Prostate gland (tissue), 2 donors: Measurements from ENCODE around the gene CPZ.

Source experiments
- POLR2AphosphoS5 ChIP-seq: sonication (generic); formaldehyde crosslinking; IDR thresholded peaks from one replicate; pipeline ENCODE4 v1.6.1; 2017; ENCODE audit warnings: antibody characterized with exemption
- TF ChIP-seq, protein P1 (sequence below), 4 experiments: fragments of 200-600 bp in 2 of 4; fragments of 450-650 bp in 2 of 4; sonication (generic) in 2 of 4; IDR thresholded peaks; 1 replicate in 3 of 4; 2 replicates in 1 of 4; pipeline ENCODE4 v1.5.1; 2016 to 2019; ENCODE audit warnings: antibody characterized with exemption in 4 of 4, mild to moderate bottlenecking in 2 of 4, moderate library complexity in 2 of 4

DNA sequence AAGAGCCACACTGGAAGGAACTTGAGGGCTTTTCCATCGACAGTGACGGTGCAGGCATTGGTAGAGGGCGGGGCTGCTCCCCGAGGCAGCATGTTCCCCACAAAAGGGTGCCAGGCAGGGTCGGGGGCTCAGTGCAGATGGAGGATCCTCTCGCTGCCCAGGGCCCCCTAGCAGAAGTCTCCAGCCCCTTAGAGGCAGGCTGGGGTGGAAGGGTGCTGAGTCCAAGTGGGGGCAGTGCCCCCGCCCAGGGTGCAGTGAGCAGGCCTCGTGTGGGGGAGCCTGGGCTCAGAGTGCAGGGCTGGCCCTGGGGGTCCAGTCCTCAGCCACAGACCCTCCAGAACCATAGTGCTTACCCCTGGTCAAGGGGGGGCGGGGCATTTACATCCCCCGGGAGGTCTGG lies 9.0 kb downstream of the CPZ start:
- no peak for TF ChIP-seq POLR2AphosphoS5
- TF ChIP-seq, protein P1, sequence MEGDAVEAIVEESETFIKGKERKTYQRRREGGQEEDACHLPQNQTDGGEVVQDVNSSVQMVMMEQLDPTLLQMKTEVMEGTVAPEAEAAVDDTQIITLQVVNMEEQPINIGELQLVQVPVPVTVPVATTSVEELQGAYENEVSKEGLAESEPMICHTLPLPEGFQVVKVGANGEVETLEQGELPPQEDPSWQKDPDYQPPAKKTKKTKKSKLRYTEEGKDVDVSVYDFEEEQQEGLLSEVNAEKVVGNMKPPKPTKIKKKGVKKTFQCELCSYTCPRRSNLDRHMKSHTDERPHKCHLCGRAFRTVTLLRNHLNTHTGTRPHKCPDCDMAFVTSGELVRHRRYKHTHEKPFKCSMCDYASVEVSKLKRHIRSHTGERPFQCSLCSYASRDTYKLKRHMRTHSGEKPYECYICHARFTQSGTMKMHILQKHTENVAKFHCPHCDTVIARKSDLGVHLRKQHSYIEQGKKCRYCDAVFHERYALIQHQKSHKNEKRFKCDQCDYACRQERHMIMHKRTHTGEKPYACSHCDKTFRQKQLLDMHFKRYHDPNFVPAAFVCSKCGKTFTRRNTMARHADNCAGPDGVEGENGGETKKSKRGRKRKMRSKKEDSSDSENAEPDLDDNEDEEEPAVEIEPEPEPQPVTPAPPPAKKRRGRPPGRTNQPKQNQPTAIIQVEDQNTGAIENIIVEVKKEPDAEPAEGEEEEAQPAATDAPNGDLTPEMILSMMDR (IDR thresholded peaks at IDR 0.05): no peak
